HG03097 (cell line): Measurements from ENCODE around the gene BICDL2.

ENCODE experiments used
- ATAC-seq: cut with Tn5 transposase; IDR thresholded peaks from one replicate; pipeline ENCODE4 v1.9.1; 2021; ENCODE audit not compliant: unreplicated experiment, low FRiP score

The BICDL2 gene

GRCh38 chr16:3013491-3013951 is 23.2 kb downstream of the BICDL2 start:
- ATAC-seq: no peak

- no peak for ATAC-seq
Observed at GRCh38 chr16:3012828-3013420, 23.8 kb downstream of the BICDL2 start, which contains the start of gene CLDN9. Gene CLDN9, plus strand, starts transcription at chr16:3012923. Its CDS starts 440 bp downstream, at chr16:3013363.

GRCh38 chr16:3012246-3012645 is 24.5 kb downstream of the BICDL2 start:
- ATAC-seq: no peak

GRCh38 chr16:3010510-3010909 is 26.2 kb downstream of the BICDL2 start:
- ATAC-seq: no peak

- ATAC-seq: no peak
Observed at GRCh38 chr16:3009568-3010390, 27.0 kb downstream of the BICDL2 start.

- ATAC-seq: no peak
Observed at GRCh38 chr16:3008690-3009037, 28.1 kb downstream of the BICDL2 start.

- no peak for ATAC-seq
Observed at GRCh38 chr16:3007957-3008689, 28.6 kb downstream of the BICDL2 start.

- no peak for ATAC-seq
Observed at GRCh38 chr16:3007059-3007956, 29.4 kb downstream of the BICDL2 start.

- ATAC-seq: no peak
Observed at GRCh38 chr16:3004781-3005284, 31.9 kb downstream of the BICDL2 start.

GRCh38 chr16:3004319-3004718 is 32.4 kb downstream of the BICDL2 start:
- peak; percentile 16 for ATAC-seq

GRCh38 chr16:3003582-3004270 is 33.0 kb downstream of the BICDL2 start:
- ATAC-seq: peak; percentile 91

- no peak for ATAC-seq
Observed at GRCh38 chr16:3001316-3001715, 35.4 kb downstream of the BICDL2 start.

GRCh38 chr16:3000540-3000939 is 36.2 kb downstream of the BICDL2 start:
- no peak for ATAC-seq

GRCh38 chr16:2999929-3000328 is 36.8 kb downstream of the BICDL2 start:
- ATAC-seq: no peak

- ATAC-seq: no peak
Observed at GRCh38 chr16:2996298-2996697, 40.4 kb downstream of the BICDL2 start.

GRCh38 chr16:2992383-2993081 is 44.2 kb downstream of the BICDL2 start:
- ATAC-seq: no peak

GRCh38 chr16:2991566-2992261 is 45.0 kb downstream of the BICDL2 start:
- no peak for ATAC-seq

- no peak for ATAC-seq
Observed at GRCh38 chr16:2990891-2991290, 45.9 kb downstream of the BICDL2 start.
